ENCODE results near the gene S100Z.
"Not testable (repeated sequence)": the region's sequence is repeated elsewhere in the genome, so short reads cannot be mapped to it uniquely, and the experiment has no call there.

S100Z gene

DNA sequence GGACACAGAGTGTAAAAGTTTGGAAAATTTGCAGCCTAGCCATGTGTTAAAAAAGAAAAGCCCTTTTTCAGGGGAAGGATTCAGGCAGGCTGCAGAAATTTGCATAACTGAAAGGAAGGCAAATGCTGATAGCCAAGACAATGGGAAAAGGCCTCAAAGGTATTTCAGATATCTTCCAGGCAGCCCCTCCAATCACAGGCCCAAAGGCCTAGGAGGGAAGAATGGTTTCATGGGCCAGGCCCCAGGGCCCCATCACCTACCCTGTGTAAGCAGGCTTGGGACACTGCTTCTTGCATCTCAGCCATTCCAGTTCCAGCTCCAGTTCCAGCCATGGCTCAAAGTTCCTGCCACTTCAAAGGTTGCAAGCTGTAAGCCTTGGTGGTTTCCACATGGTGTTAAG is 4.8 kb downstream of the S100Z start:
- TF ChIP-seq, protein P1, sequence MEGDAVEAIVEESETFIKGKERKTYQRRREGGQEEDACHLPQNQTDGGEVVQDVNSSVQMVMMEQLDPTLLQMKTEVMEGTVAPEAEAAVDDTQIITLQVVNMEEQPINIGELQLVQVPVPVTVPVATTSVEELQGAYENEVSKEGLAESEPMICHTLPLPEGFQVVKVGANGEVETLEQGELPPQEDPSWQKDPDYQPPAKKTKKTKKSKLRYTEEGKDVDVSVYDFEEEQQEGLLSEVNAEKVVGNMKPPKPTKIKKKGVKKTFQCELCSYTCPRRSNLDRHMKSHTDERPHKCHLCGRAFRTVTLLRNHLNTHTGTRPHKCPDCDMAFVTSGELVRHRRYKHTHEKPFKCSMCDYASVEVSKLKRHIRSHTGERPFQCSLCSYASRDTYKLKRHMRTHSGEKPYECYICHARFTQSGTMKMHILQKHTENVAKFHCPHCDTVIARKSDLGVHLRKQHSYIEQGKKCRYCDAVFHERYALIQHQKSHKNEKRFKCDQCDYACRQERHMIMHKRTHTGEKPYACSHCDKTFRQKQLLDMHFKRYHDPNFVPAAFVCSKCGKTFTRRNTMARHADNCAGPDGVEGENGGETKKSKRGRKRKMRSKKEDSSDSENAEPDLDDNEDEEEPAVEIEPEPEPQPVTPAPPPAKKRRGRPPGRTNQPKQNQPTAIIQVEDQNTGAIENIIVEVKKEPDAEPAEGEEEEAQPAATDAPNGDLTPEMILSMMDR (conservative IDR thresholded peaks at IDR 0.05), result no peak
- H3K27ac ChIP-seq, result no peak overlapping the region

DNA sequence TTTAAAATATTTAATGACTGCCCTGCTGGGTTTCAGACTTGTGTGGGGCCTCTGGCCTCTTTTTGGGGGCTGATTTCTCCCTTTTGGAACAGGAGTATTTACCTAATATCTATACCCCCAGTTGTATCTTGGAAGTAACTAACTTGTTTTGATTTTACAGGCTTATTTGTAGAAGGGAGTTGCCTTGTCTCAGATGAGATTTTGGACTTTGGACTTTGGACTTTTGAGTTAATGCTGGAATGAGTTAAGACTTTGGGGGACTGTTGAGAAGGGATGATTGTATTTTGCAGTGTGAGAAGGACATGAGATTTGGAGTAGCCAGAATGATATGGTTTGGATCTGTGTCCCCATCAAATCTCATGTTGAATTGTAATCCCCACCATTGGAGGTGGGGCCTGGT is 5.7 kb downstream of the S100Z start:
- H3K27ac ChIP-seq, result not testable (repeated sequence)

DNA sequence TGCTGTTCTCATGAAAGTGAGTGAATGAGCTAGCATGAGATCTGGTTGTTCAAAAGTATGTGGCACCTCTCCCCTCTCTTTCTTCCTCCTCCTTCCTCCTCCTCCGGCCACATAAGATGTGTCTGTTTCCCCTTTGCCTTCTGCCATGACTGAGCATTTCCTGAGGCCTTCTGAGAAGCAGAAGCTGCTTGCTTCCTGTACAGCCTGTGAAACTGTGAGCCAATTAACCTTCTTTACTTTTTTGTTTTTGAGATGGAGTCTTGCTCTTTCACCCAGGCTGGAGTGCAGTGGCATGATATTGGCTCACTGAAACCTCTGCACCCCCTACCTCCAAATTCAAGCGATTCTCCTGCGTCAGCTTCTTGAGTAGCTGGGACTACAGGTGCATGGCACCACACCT is 6.1 kb downstream of the S100Z start:
- TF ChIP-seq, protein P1 (conservative IDR thresholded peaks at IDR 0.05), result no peak

DNA sequence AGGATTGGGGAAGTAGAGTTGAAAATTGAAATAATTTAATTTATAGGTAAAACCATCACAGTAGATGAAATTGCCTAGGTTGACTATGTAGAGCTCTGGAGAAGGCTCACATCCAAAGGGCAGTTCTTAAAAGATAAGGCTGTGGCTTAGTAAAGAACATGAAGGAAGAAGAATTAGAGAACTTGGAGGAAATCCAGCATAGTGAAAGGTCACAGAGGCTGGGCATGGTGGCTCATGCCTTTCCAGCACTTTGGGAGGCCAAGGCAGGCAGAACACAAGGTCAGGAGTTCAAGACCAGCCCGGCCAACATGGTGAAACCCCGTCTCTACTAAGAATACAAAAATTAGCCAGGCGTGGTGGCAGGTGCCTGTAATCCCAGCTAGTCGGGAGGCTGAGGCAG is 7.0 kb downstream of the S100Z start:
- not testable (repeated sequence) for H3K27ac ChIP-seq

More for the DNA sequence above, 6.1 kb downstream of the S100Z start:
- H3K27ac ChIP-seq, result no peak overlapping the region

DNA sequence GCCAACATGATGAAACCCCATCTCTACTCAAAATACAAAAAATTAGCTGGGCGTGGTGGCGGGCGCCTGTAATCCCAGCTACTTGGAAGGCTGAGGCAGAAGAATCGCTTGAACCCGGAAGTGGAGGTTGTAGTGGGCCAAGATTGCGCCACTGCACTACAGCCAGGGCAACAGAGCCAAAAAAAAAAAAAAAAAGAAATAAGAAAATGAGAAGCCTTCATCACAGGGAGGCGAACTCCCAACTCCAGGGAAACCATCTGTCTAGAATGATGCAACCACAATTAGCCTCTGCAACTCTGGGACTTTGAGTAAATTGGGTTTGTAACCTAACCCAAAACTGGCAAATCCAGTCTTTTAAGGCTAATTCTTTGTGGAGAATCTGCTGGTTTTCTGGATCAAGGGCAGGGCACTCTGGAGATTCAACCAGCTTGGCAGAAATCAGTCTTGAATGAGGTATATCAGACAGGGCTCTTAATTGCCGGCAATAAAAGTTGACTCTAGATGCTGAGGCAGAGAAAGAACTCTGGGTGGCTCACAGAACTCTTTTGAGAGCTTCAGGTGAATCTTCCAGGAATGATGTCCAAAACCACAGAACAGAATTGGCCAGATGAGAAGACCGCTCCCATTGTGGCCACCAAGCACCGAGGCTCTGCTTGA is 9.9 kb downstream of the S100Z start:
- no peak overlapping the region for H3K27ac ChIP-seq
- TF ChIP-seq, protein P1 (conservative IDR thresholded peaks at IDR 0.05), result no peak

DNA sequence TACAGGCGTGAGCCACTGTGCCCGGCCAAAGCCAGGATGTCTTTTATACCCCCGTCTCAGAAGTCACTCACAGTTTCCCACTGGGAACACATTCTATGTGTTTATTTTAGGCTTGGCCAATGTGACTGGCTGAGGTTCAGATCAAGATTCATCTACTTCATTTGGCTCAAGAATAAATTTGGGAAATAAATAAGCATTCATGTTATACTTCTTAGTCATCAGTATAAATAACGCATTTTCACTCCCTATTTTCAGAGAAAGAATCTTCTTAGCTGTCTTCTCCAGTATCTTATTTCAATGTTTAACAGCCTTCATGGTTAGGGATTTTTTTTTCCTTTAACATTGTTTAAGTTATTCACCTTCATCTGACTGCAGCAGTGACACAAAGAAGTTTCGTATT is 11.8 kb downstream of the S100Z start:
- TF ChIP-seq, protein P1 (conservative IDR thresholded peaks at IDR 0.05), result no peak
- no peak overlapping the region for H3K27ac ChIP-seq

DNA sequence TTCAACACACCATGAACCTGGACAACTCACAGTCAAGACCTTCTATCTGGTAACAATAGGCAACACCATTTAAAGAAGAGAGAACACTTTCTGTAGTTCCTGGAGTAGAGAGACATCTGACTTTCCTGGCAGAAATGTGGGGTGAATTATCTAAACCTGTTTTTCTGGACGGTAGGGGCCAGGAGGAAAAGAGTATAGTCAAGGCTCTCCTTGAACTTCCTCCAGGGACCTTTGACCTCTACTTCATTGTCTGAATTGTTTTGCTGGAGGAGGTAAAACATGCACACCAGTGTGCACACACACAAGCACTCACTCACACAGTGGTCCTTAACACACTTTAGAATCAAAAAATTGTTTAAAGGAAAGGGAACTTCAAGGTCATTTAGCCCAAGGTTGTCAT is 13.2 kb downstream of the S100Z start:
- TF ChIP-seq, protein P1 (conservative IDR thresholded peaks at IDR 0.05), result no peak
- H3K27ac ChIP-seq, result no peak overlapping the region

DNA sequence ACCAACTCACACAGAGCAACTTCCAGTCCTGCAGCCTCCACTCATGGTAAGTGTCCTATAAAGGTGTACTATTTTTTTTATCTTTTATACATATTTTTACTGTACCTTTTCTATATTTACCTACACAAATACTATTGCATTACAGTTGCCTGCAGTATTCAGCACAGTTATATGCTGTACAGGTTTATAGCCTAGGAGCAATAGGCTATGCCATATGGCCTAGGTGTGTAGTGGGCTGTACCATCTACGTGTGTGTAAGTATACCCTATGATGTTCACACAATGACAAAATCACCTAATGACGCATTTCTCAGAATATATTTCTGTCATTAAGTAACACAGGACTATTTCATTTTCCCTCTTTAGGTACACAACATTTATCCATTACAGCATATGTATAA is 16.7 kb downstream of the S100Z start:
- TF ChIP-seq, protein P1 (conservative IDR thresholded peaks at IDR 0.05), result no peak
- H3K27ac ChIP-seq, result no peak overlapping the region

DNA sequence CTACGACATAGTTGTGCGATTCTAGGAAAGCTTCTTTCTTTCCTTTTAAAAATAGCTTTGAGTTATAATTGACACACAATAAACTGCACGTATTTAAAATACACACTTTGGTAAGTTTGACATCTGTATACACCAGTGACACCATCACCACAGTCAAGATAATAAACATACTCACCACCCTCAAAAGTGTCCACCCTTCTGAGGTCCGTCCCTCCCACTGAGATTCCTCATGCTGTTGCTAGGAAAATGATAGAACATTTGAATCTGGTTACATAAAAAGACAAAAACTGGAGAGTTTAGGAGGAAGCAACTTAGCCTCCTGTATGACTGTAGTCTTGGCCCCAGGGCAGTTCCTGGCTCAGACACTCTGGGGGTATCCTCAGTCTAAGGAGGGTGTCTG is 17.2 kb downstream of the S100Z start:
- no peak overlapping the region for H3K27ac ChIP-seq
- TF ChIP-seq, protein P1 (conservative IDR thresholded peaks at IDR 0.05), result no peak

Measured in VCaP (cell line).